Measurements from ENCODE around the gene MPZ. TPM values are rescaled to one million over a fixed set of nuclear protein-coding genes. Genes with fewer than 3 reads are reported as not detected.

The MPZ gene
- total RNA-seq, 4 donors from 2014 or later, result 0.75 to 1.4 (median 1.1) TPM

GRCh38 chr1:161342821-161343220 is 33.1 kb upstream of the MPZ start:
- DNase-seq, result no peak
- Histone ChIP-seq H3K27me3 (no peaks in the 10 kb centered on the region), H3K4me1 (no peaks in the 10 kb centered on the region), H3K4me3 (no peak overlapping the region), H3K27ac (no peak overlapping the region), H3K9me3 (no peaks in the 10 kb centered on the region), H3K36me3 (peaks cover 0 to 98% (median 0%) of the 10 kb centered on the region in 3 donors)
- 88 to 93% methylated on average over 5 of the region's 5 CpGs for WGBS, 2 donors
- intact Hi-C loops (cut with DNase I), result no loop called here
- TF ChIP-seq CTCF (IDR thresholded peaks at IDR 0.05), result no peak
- TF ChIP-seq POLR2A (IDR thresholded peaks at IDR 0.05), result no peak

DNA sequence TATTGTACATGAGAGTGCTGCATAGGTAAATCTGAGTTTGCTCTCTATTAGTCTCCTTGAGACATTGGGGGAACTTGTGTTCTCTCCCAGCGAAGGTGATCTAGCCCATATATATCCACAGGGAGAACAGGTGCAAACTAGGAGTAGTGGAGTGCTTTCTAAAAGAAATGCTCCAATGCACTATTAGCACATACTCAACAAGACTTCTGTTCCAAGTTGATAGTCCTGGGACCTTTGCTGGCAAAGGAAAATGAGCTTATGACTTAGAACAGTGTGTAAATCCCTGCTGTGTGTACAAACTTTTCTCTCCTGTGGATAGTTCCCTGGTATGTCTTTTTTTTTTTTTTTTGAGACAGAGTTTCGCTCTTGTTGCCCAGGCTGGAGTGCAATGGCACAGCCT is 32.4 kb upstream of the MPZ start:
- Histone ChIP-seq H3K9me3 (no peaks in the 10 kb centered on the region), H3K36me3 (peaks cover 0 to 98% (median under 1%) of the 10 kb centered on the region in 3 donors), H3K27ac (no peak overlapping the region), H3K4me3 (no peak overlapping the region), H3K27me3 (no peaks in the 10 kb centered on the region), H3K4me1 (no peaks in the 10 kb centered on the region)
- no peak for DNase-seq
- 92 to 100% methylated on average over 2 of the region's 2 CpGs for WGBS, 2 donors
- no peak for TF ChIP-seq POLR2A (IDR thresholded peaks at IDR 0.05)
- TF ChIP-seq CTCF (IDR thresholded peaks at IDR 0.05), result no peak
- intact Hi-C loops (cut with DNase I), result no loop called here

DNA sequence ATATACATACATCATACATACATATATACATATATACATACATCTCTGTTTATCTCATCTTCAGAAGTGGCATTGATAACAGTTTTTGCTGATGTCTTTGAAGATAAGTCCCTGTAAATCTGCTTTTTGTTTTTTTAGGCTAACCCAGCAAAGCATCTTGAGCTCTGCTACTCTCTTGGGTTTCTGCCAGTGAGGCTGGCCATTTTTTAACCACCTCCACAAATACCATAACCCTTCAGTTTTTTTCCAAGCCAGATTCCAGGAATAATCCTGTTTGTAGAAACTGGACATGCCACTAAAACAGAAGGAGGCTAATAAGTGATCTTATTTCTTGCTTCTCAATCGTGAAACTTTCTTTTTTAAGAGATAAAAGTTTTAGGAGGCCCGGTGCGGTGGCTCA is 26.0 kb upstream of the MPZ start:
- peaks cover 0 to 98% (median 22%) of the 10 kb centered on the region in 3 donors for H3K36me3 ChIP-seq
- no peaks in the 10 kb centered on the region for H3K4me1 ChIP-seq
- no peaks in the 10 kb centered on the region for H3K9me3 ChIP-seq
- WGBS, 2 donors, result 87 to 90% methylated on average over 3 of the region's 3 CpGs
- DNase-seq, result no peak
- no peaks in the 10 kb centered on the region for H3K27me3 ChIP-seq
- no peak overlapping the region for H3K4me3 ChIP-seq
- TF ChIP-seq CTCF (IDR thresholded peaks at IDR 0.05) (no peak), POLR2A (IDR thresholded peaks at IDR 0.05) (no peak)
- intact Hi-C loops (cut with DNase I), result no loop called here
- no peak overlapping the region for H3K27ac ChIP-seq

- Histone ChIP-seq H3K4me3 (no peak overlapping the region), H3K36me3 (peaks cover 8 to 100% (median 34%) of the 10 kb centered on the region in 3 donors), H3K4me1 (no peaks in the 10 kb centered on the region), H3K27me3 (no peaks in the 10 kb centered on the region), H3K9me3 (no peaks in the 10 kb centered on the region), H3K27ac (no peak overlapping the region)
- 88 to 96% methylated on average over 9 of the region's 9 CpGs for WGBS, 2 donors
- TF ChIP-seq CTCF (IDR thresholded peaks at IDR 0.05) (no peak), POLR2A (IDR thresholded peaks at IDR 0.05) (no peak)
- intact Hi-C loops (cut with DNase I), result no loop called here
- no peak for DNase-seq
Observed at GRCh38 chr1:161333166-161333565, 23.4 kb upstream of the MPZ start.

DNA sequence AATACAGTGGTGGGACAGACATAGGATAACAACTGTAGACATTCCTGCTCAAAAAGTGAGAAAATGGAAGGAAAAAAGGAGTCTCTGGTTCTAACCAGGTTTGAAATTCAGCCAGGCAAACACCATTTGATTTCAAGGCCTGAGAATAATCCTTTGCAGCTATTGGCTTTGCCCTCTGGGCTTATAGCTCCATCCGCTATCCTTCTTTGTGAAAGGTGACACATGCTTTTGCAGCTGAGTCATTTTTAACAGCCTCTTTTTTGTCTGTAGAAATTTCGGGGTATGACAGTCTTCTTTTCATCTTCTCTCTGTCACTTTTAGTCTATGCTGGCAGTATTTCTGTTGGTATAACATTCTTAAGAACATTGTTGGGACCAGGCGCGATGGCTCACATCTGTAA is 20.6 kb upstream of the MPZ start:
- intact Hi-C loops (cut with DNase I), result no loop called here
- WGBS, 2 donors, result 51 to 61% methylated on average over 4 of the region's 4 CpGs
- H3K36me3 ChIP-seq, result peaks cover 8 to 100% (median 37%) of the 10 kb centered on the region in 3 donors

More for the DNA sequence above, 20.6 kb upstream of the MPZ start:
- Histone ChIP-seq H3K4me1 (no peaks in the 10 kb centered on the region), H3K4me3 (no peak overlapping the region), H3K27ac (no peak overlapping the region), H3K27me3 (no peaks in the 10 kb centered on the region), H3K9me3 (no peaks in the 10 kb centered on the region)
- no peak for DNase-seq
- TF ChIP-seq POLR2A (IDR thresholded peaks at IDR 0.05), result no peak
- no peak for TF ChIP-seq CTCF (IDR thresholded peaks at IDR 0.05)

Measured in esophagus squamous epithelium (tissue), 5 donors.